Coronary artery (tissue), 2 donors: Measurements from ENCODE around the gene GPR42.
"Not testable (repeated sequence)": the region's sequence is repeated elsewhere in the genome, so short reads cannot be mapped to it uniquely, and the experiment has no call there.

Experiments
- DNase-seq: peaks from one replicate; pipeline ENCODE4 v3.0.0-alpha.2; 2017; ENCODE audit warnings: low spot score
- H3K27ac ChIP-seq, 2 donors: fragments of 200-600 bp; sonication (generic); one replicate each; pipeline ENCODE4 v1.5.1; 2016 to 2019
- H3K4me3 ChIP-seq: fragments of 200-600 bp; sonication (generic); 2 replicates; pipeline ENCODE4 v1.5.1; 2016; ENCODE audit warnings: mild to moderate bottlenecking, moderate library complexity
- CTCF ChIP-seq: fragments of 200-600 bp; sonication (generic); IDR thresholded peaks from one replicate; pipeline ENCODE4 v1.5.1; 2019; ENCODE audit warnings: antibody characterized with exemption

GPR42 gene

GRCh38 chr19:35378356-35378755, 7.5 kb downstream of the GPR42 start:
- DNase-seq = no peak
- Histone ChIP-seq H3K27ac (no peak overlapping the region), H3K4me3 (no peak overlapping the region)
- no peak for TF ChIP-seq CTCF

GRCh38 chr19:35379545-35379944, 8.7 kb downstream of the GPR42 start:
- not testable (repeated sequence) for H3K4me3 ChIP-seq, H3K27ac ChIP-seq, DNase-seq

GRCh38 chr19:35379992-35380391, 9.1 kb downstream of the GPR42 start:
- Histone ChIP-seq H3K27ac (no peak overlapping the region), H3K4me3 (no peak overlapping the region)
- no peak for DNase-seq
- no peak for TF ChIP-seq CTCF

DNA sequence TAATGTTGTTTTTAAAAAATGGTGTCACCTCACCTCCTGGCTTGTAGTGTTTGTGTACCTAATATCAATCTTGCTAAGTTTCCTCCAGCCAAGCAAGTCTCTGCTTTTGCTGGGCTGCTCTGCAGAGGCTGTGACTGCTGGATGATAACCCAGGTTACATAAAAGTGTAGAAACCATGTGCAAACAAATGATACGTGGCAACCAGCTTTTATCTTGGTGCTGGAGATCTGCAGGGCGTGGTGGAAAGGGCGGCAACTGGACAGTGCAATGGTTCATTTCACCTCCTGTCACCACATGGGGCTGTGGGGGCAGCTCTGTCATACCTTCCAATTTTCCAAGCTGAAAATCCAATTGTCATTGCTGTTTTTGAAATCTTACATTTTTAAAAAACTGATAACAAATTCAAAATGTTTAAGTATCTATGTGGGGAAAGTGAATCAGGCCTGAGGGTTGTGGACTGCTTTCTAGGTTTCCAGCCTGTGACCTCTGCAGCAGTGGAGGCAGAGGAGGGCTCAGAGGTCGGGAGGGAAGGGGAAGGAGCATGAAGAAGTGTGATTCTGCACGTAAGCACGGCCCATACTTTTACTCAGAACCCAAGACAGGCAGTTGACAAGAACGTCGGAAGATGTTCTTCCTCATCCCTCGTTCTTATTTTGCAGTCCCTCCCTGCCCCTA, 9.7 kb downstream of the GPR42 start:
- DNase-seq = no peak
- H3K27ac ChIP-seq = no peak overlapping the region
- no peak for TF ChIP-seq CTCF
- no peak overlapping the region for H3K4me3 ChIP-seq

DNA sequence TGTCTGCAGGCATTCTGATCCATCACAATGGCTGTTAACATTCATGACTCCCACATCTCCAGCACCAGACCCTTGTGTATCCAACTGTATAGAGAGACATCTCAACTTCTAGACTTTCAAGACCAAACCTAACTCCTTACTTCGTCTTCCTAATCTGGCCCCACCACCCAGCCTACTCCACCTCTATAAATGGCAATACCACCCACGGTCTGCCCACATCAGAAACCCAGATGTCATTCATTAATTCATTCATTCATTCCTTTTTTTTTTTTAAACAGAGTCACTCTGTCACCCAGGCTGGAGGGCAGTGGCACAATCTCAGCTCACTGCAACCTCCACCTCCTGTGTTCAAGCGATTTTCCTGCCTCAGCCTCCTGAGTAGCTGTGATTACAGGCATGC, 10.4 kb downstream of the GPR42 start:
- no peak for TF ChIP-seq CTCF
- no peak overlapping the region for H3K27ac ChIP-seq
- DNase-seq = no peak
- H3K4me3 ChIP-seq = no peak overlapping the region

- no peak overlapping the region for H3K27ac ChIP-seq
Measured at GRCh38 chr19:35381926-35382325, 11.1 kb downstream of the GPR42 start.

GRCh38 chr19:35383536-35383935, 12.7 kb downstream of the GPR42 start:
- TF ChIP-seq CTCF = no peak
- H3K4me3 ChIP-seq = no peak overlapping the region
- DNase-seq = no peak
- no peak overlapping the region for H3K27ac ChIP-seq

More at GRCh38 chr19:35381926-35382325, 11.1 kb downstream of the GPR42 start:
- no peak for DNase-seq
- TF ChIP-seq CTCF = no peak
- no peak overlapping the region for H3K4me3 ChIP-seq
